SK-N-SH (cell line): ENCODE measurements around the gene UBE2Q1. TPM values are rescaled to one million over a fixed set of nuclear protein-coding genes. Genes with fewer than 3 reads are reported as not detected.

Source experiments
- CTCF ChIA-PET: fragments of 300-600, 350-600 bp; formaldehyde crosslinking; extraction: SDS; loops from one replicate; lab custom pipeline; 2021; lab: Yijun Ruan, JAX
- POLR2A ChIA-PET: fragments of 350-600 bp; sonication (Branson Sonifier 250); formaldehyde crosslinking; extraction: SDS; loops from one replicate; lab custom pipeline; 2020; ENCODE audit warnings: antibody characterized with exemption, inconsistent platforms; lab: Yijun Ruan, JAX
- DNase-seq: peaks from one replicate; pipeline ENCODE4 v3.0.0; 2012
- H2AFZ ChIP-seq: fragments of 200-600 bp; sonication (generic); 2 replicates; pipeline ENCODE4 v1.8.1; 2016; ENCODE audit warnings: antibody characterized with exemption, mild to moderate bottlenecking, low read depth
- H3F3A ChIP-seq: fragments of 200-600 bp; sonication (generic); replicated peaks from 2 replicates; pipeline ENCODE3; 2016; ENCODE audit warnings: antibody characterized with exemption, mild to moderate bottlenecking; ENCODE audit not compliant: insufficient read depth
- H3K27ac ChIP-seq, 2 experiments: fragments of 200-500 bp in 1 of 2; fragments of 200-600 bp in 1 of 2; sonication (Bioruptor generic) in 1 of 2; sonication (generic), shearing (Covaris generic) in 1 of 2; 2 replicates each; pipeline versions ENCODE4 v1.5.1 to v1.6.1; 2014 to 2016; ENCODE audit warnings: low read depth in 2 of 2, inconsistent platforms in 1 of 2, low read length in 1 of 2, mild to moderate bottlenecking in 1 of 2, mixed read lengths in 1 of 2
- H3K27me3 ChIP-seq: fragments of 200-600 bp; sonication (generic), shearing (Covaris generic); 2 replicates; pipeline ENCODE4 v1.6.1; 2016; ENCODE audit warnings: mixed run types; ENCODE audit not compliant: insufficient read depth
- H3K36me3 ChIP-seq, 2 experiments: fragments of 200-500 bp in 1 of 2; fragments of 200-600 bp in 1 of 2; sonication (Bioruptor generic) in 1 of 2; sonication (generic) in 1 of 2; replicated peaks in 1 of 2; 2 replicates each; pipeline versions ENCODE3 to v1.5.1; 2014 to 2016; ENCODE audit warnings: low read length in 1 of 2, mild to moderate bottlenecking in 1 of 2; ENCODE audit not compliant: insufficient read depth in 2 of 2, control insufficient read depth in 1 of 2
- H3K4me1 ChIP-seq, 2 experiments: fragments of 200-500 bp in 1 of 2; fragments of 200-600 bp in 1 of 2; sonication (Bioruptor generic) in 1 of 2; sonication (generic), shearing (Covaris generic) in 1 of 2; 2 replicates each; pipeline versions ENCODE4 v1.5.1 to v1.6.1; 2014 to 2016; ENCODE audit warnings: low read depth in 1 of 2, low read length in 1 of 2, mixed run types in 1 of 2; ENCODE audit not compliant: insufficient read depth in 2 of 2, control insufficient read depth in 1 of 2
- H3K4me2 ChIP-seq: fragments of 200-600 bp; sonication (generic), shearing (Covaris generic); 2 replicates; pipeline ENCODE4 v1.6.1; 2017; ENCODE audit warnings: mixed run types
- H3K4me3 ChIP-seq, 2 experiments: fragments of 200-500 bp in 1 of 2; fragments of 200-600 bp in 1 of 2; sonication (Bioruptor generic) in 1 of 2; sonication (generic), shearing (Covaris generic) in 1 of 2; 2 replicates each; pipeline versions ENCODE4 v1.5.1 to v1.8.1; 2014 to 2016; ENCODE audit warnings: low read depth in 2 of 2, inconsistent platforms in 1 of 2, low read length in 1 of 2, mild to moderate bottlenecking in 1 of 2, mixed read lengths in 1 of 2, moderate library complexity in 1 of 2
- H3K79me2 ChIP-seq: fragments of 200-600 bp; sonication (generic); 2 replicates; pipeline ENCODE4 v1.8.1; 2017; ENCODE audit warnings: mild to moderate bottlenecking; ENCODE audit not compliant: insufficient read depth
- H3K9ac ChIP-seq: fragments of 200-600 bp; sonication (generic); 2 replicates; pipeline ENCODE4 v1.6.1; 2017; ENCODE audit warnings: mixed run types
- H3K9me2 ChIP-seq: fragments of 200-600 bp; sonication (generic); 2 replicates; pipeline ENCODE4 v1.6.1; 2017; ENCODE audit warnings: mixed run types
- H3K9me3 ChIP-seq: fragments of 200-600 bp; sonication (generic); 2 replicates; pipeline ENCODE4 v1.6.1; 2017; ENCODE audit warnings: mixed run types, mild to moderate bottlenecking, moderate library complexity
- H4K20me1 ChIP-seq: fragments of 200-600 bp; sonication (generic); 2 replicates; pipeline ENCODE4 v1.6.1; 2017; ENCODE audit warnings: mild to moderate bottlenecking, mixed run types; ENCODE audit not compliant: insufficient read depth
- CHD2 ChIP-seq: fragments of 150-350 bp; IDR thresholded peaks from 2 replicates; pipeline ENCODE4 v1.6.1; 2018; ENCODE audit warnings: low read length; ENCODE audit not compliant: partially characterized antibody
- ELF1 ChIP-seq: IDR thresholded peaks from 2 replicates; pipeline ENCODE4 v1.4.0; 2012
- GABPA ChIP-seq: IDR thresholded peaks from 2 replicates; pipeline ENCODE4 v1.4.0; 2012; ENCODE audit warnings: low read depth, mild to moderate bottlenecking
- GATA2 ChIP-seq: sonication (generic); formaldehyde crosslinking; IDR thresholded peaks from 2 replicates; pipeline ENCODE4 v1.5.0; 2020; ENCODE audit warnings: mild to moderate bottlenecking, missing genetic modification reagents
- MAX ChIP-seq: IDR thresholded peaks from 2 replicates; pipeline ENCODE4 v1.4.0; 2012; ENCODE audit warnings: low read depth
- MEF2A ChIP-seq: IDR thresholded peaks from 2 replicates; pipeline ENCODE4 v1.4.0; 2012; ENCODE audit warnings: low read depth, borderline replicate concordance
- NFIC ChIP-seq: IDR thresholded peaks from 2 replicates; pipeline ENCODE4 v1.4.0; 2012; ENCODE audit warnings: borderline replicate concordance
- POLR2AphosphoS5 ChIP-seq: IDR thresholded peaks from 2 replicates; pipeline ENCODE4 v1.6.1; 2012; ENCODE audit warnings: low read depth, low read length
- RAD21 ChIP-seq: IDR thresholded peaks from 2 replicates; pipeline ENCODE4 v1.6.1; 2012; ENCODE audit warnings: mild to moderate bottlenecking, low read length
- RXRA ChIP-seq: IDR thresholded peaks from 2 replicates; pipeline ENCODE4 v1.4.0; 2012; ENCODE audit warnings: low read depth, mild to moderate bottlenecking, borderline replicate concordance
- SIN3A ChIP-seq: IDR thresholded peaks from 2 replicates; pipeline ENCODE4 v1.6.1; 2012; ENCODE audit warnings: low read depth, mild to moderate bottlenecking, low read length, moderate library complexity, borderline replicate concordance
- SMC3 ChIP-seq: IDR thresholded peaks from 2 replicates; pipeline ENCODE4 v1.6.1; 2012; ENCODE audit warnings: low read depth, low read length, improper control_type of control experiment
- TAF1 ChIP-seq: IDR thresholded peaks from 2 replicates; pipeline ENCODE4 v1.6.1; 2012; ENCODE audit warnings: low read depth, mild to moderate bottlenecking, low read length, moderate library complexity, borderline replicate concordance
- USF2 ChIP-seq: fragments of 150-350 bp; IDR thresholded peaks from 2 replicates; pipeline ENCODE4 v1.6.1; 2017; ENCODE audit warnings: antibody characterized with exemption, low read length, low read depth, borderline replicate concordance
- WGBS: methylation state at CpG from one replicate; pipeline ENCODE4 v1.1.6; 2017; ENCODE audit warnings: low lambda C conversion rate; 5-methylcytosine and 5-hydroxymethylcytosine counted together
- polyA plus RNA-seq, 3 experiments: library from polyadenylated mRNA; depleted of rRNA; stranded (reverse); fragments of >200 nt; gene quantifications; 2 replicates each; pipeline ENCODE4 v1.2.3, GENCODE V29; 2012
- TF ChIP-seq, protein P1 (sequence below): IDR thresholded peaks from 2 replicates; pipeline ENCODE4 v1.6.1; 2012; ENCODE audit warnings: mild to moderate bottlenecking, low read depth, low read length, moderate library complexity
- TF ChIP-seq, protein P2 (sequence below): fragments of 150-350 bp; IDR thresholded peaks from 2 replicates; pipeline ENCODE4 v1.6.1; 2016; ENCODE audit warnings: mild to moderate bottlenecking, low read depth, low read length

UBE2Q1 gene
- polyA plus RNA-seq, 1 of the 3 experiments (the other 2 are of a cell fraction): 12.5 TPM

GRCh38 chr1:154550657-154551056 lies 7.8 kb downstream of the UBE2Q1 start:
- Histone ChIP-seq H4K20me1 (no peaks in the 10 kb centered on the region; the same call in 1 of the 2 replicates), H3K79me2 (peaks cover 13% of the 10 kb centered on the region), H3K9me2 (no peaks in the 10 kb centered on the region), H3K27me3 (no peaks in the 10 kb centered on the region), H3F3A (peaks cover 18% of the 10 kb centered on the region), H3K36me3 (peaks cover 36 to 73% of the 10 kb centered on the region in 2 experiments), H3K9ac (no peak overlapping the region), H2AFZ (no peak overlapping the region), H3K4me2 (no peak overlapping the region), H3K4me1 (peaks cover 0 to 23% of the 10 kb centered on the region in 2 experiments; a peak in 1 of 4 replicates), H3K27ac (no peak overlapping the region), H3K9me3 (no peaks in the 10 kb centered on the region), H3K4me3 (no peak overlapping the region)
- WGBS: 72% methylated on average over 6 of the region's 6 CpGs
- DNase-seq: no peak
- POLR2A ChIA-PET: interaction anchor here (0.8 kb wide), 1 partner anchor 17 kb away, joined by 3 read pairs; the partner anchor contains the start of gene CHRNB2
- CTCF ChIA-PET: interaction anchor here (1.1 to 7.4 kb wide), 3 partner anchors 9 to 500 kb away, joined by 3 to 187 read pairs (median 3); partner anchors contain the start of gene ADAM15
- TF ChIP-seq SIN3A: no peak

DNA sequence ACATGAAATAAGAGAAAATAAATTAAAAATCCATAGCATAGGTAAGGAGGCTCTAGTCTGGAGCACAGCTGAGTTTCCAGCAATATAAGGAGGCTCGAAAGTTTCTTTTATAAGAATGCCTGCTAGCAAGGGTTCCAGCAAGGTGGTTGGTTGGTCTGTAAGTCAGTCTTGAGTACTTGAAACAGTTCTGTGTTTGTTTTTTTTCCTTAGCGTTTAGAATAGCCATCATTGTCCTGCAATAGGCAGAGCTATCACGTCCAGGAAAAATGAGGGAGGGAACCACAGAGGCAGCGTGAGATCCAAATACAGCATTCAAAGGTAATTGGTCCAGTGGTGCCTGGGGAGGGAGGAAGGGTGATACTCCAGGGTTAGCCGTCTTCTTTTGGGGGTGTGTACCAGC lies 8.4 kb downstream of the UBE2Q1 start:
- peaks cover 30 to 67% of the 10 kb centered on the region in 2 experiments for H3K36me3 ChIP-seq
- no peak overlapping the region for H2AFZ ChIP-seq
- no peaks in the 10 kb centered on the region for H3K9me2 ChIP-seq
- H3K27me3 ChIP-seq: no peaks in the 10 kb centered on the region
- H3K9ac ChIP-seq: no peak overlapping the region
- POLR2A ChIA-PET: interaction anchor here (0.8 kb wide), 1 partner anchor 18 kb away, joined by 3 read pairs; the partner anchor contains the start of gene CHRNB2
- no peak overlapping the region for H3K4me2 ChIP-seq
- H3K27ac ChIP-seq: no peak overlapping the region
- no peaks in the 10 kb centered on the region for H4K20me1 ChIP-seq
- no peak for TF ChIP-seq RXRA
- no peak for TF ChIP-seq TAF1
- TF ChIP-seq MEF2A: no peak
- no peak for TF ChIP-seq RAD21
- no peak for TF ChIP-seq NFIC
- no peak for TF ChIP-seq POLR2AphosphoS5
- TF ChIP-seq USF2: no peak
- no peak for TF ChIP-seq GATA2 (CRISPR knock-in tag)
- no peak for TF ChIP-seq GABPA
- TF ChIP-seq, protein P1, sequence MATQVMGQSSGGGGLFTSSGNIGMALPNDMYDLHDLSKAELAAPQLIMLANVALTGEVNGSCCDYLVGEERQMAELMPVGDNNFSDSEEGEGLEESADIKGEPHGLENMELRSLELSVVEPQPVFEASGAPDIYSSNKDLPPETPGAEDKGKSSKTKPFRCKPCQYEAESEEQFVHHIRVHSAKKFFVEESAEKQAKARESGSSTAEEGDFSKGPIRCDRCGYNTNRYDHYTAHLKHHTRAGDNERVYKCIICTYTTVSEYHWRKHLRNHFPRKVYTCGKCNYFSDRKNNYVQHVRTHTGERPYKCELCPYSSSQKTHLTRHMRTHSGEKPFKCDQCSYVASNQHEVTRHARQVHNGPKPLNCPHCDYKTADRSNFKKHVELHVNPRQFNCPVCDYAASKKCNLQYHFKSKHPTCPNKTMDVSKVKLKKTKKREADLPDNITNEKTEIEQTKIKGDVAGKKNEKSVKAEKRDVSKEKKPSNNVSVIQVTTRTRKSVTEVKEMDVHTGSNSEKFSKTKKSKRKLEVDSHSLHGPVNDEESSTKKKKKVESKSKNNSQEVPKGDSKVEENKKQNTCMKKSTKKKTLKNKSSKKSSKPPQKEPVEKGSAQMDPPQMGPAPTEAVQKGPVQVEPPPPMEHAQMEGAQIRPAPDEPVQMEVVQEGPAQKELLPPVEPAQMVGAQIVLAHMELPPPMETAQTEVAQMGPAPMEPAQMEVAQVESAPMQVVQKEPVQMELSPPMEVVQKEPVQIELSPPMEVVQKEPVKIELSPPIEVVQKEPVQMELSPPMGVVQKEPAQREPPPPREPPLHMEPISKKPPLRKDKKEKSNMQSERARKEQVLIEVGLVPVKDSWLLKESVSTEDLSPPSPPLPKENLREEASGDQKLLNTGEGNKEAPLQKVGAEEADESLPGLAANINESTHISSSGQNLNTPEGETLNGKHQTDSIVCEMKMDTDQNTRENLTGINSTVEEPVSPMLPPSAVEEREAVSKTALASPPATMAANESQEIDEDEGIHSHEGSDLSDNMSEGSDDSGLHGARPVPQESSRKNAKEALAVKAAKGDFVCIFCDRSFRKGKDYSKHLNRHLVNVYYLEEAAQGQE: no peak
- TF ChIP-seq SMC3: no peak
- no peak for TF ChIP-seq ELF1
- no peak for TF ChIP-seq MAX
- TF ChIP-seq, protein P2, sequence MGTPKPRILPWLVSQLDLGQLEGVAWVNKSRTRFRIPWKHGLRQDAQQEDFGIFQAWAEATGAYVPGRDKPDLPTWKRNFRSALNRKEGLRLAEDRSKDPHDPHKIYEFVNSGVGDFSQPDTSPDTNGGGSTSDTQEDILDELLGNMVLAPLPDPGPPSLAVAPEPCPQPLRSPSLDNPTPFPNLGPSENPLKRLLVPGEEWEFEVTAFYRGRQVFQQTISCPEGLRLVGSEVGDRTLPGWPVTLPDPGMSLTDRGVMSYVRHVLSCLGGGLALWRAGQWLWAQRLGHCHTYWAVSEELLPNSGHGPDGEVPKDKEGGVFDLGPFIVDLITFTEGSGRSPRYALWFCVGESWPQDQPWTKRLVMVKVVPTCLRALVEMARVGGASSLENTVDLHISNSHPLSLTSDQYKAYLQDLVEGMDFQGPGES: no peak
- no peak for TF ChIP-seq CHD2
- 99% methylated on average over 5 of the region's 5 CpGs for WGBS
- H3F3A ChIP-seq: peaks cover 18% of the 10 kb centered on the region
- peaks cover 8% of the 10 kb centered on the region for H3K79me2 ChIP-seq
- no peak for DNase-seq
- H3K4me1 ChIP-seq: peaks cover 0 to 22% of the 10 kb centered on the region in 2 experiments; a peak in 1 of 4 replicates
- CTCF ChIA-PET: interaction anchor here (1.1 to 7.4 kb wide), 4 partner anchors 9 to 501 kb away, joined by 3 to 187 read pairs (median 3); partner anchors contain the start of gene ADAM15
- H3K4me3 ChIP-seq: no peak overlapping the region
- no peaks in the 10 kb centered on the region for H3K9me3 ChIP-seq
